Measurements from ENCODE around the gene GRID1.
"Not testable (repeated sequence)": the region's sequence is repeated elsewhere in the genome, so short reads cannot be mapped to it uniquely, and the experiment has no call there.

GRID1 gene

GRCh38 chr10:86248062-86248461, 118.5 kb downstream of the GRID1 start:
- DNase-seq, result no peak

GRCh38 chr10:86247588-86247987, 119.0 kb downstream of the GRID1 start:
- DNase-seq, result no peak

GRCh38 chr10:86247073-86247472, 119.5 kb downstream of the GRID1 start:
- no peak for DNase-seq

- no peak for DNase-seq
Observed at GRCh38 chr10:86246279-86246940, 120.2 kb downstream of the GRID1 start.

- DNase-seq, result no peak
Observed at GRCh38 chr10:86245015-86245394, 121.6 kb downstream of the GRID1 start.

GRCh38 chr10:86244297-86245014, 122.1 kb downstream of the GRID1 start:
- no peak for DNase-seq

- DNase-seq, result no peak
Observed at GRCh38 chr10:86243651-86244155, 122.9 kb downstream of the GRID1 start.

GRCh38 chr10:86242761-86243160, 123.8 kb downstream of the GRID1 start:
- no peak for DNase-seq

GRCh38 chr10:86238089-86238488, 128.5 kb downstream of the GRID1 start:
- not testable (repeated sequence) for DNase-seq

GRCh38 chr10:86234541-86235270, 131.9 kb downstream of the GRID1 start:
- DNase-seq, result peak; percentile 32

GRCh38 chr10:86234107-86234506, 132.5 kb downstream of the GRID1 start:
- DNase-seq, result peak; percentile 44

- no peak for DNase-seq
Observed at GRCh38 chr10:86233131-86233530, 133.5 kb downstream of the GRID1 start.

- DNase-seq, result no peak
Observed at GRCh38 chr10:86232644-86233043, 134.0 kb downstream of the GRID1 start.

GRCh38 chr10:86231796-86232560, 134.6 kb downstream of the GRID1 start:
- DNase-seq, result no peak

- DNase-seq, result no peak
Observed at GRCh38 chr10:86230557-86231180, 135.9 kb downstream of the GRID1 start.

- no peak for DNase-seq
Observed at GRCh38 chr10:86229811-86230556, 136.6 kb downstream of the GRID1 start.

- peak; percentile 34 for DNase-seq
Observed at GRCh38 chr10:86229376-86229775, 137.2 kb downstream of the GRID1 start.

GRCh38 chr10:86227501-86228258, 138.9 kb downstream of the GRID1 start:
- DNase-seq, result no peak

GRCh38 chr10:86226781-86227201, 139.8 kb downstream of the GRID1 start:
- no peak for DNase-seq

- DNase-seq, result no peak
Observed at GRCh38 chr10:86226016-86226415, 140.6 kb downstream of the GRID1 start.

Measured in kidney glomerular epithelial cell (primary cell).